Activated T-helper 1 cell treated with anti-CD3 and anti-CD28 coated beads, Interleukin-12 subunit alpha, Interleukin-12 subunit beta, Interleukin-2, Interleukin-4 antibody, amounts not matched to agents 30 ng/mL and 10 ng/mL and 1 ng/mL, durations not matched to agents 14 hours and 24 hours and 36 hours (primary cell): ENCODE results near the gene PLCD1. TPM values are rescaled to one million over a fixed set of nuclear protein-coding genes. Genes with fewer than 3 reads are reported as not detected.

Source experiments
- DNase-seq: peaks from one replicate; pipeline ENCODE4 v3.0.0; 2021; ENCODE audit warnings: low spot score
- H3K27ac Mint-ChIP-seq: one replicate; pipeline ENCODE4 v1.8.0; 2021; ENCODE audit warnings: mild to moderate bottlenecking, mixed read lengths
- H3K27me3 Mint-ChIP-seq: one replicate; pipeline ENCODE4 v1.8.0; 2022; ENCODE audit warnings: mild to moderate bottlenecking, moderate library complexity, mixed read lengths; ENCODE audit not compliant: insufficient read depth
- H3K36me3 Mint-ChIP-seq: one replicate; pipeline ENCODE4 v1.8.0; 2021; ENCODE audit warnings: low read depth, mixed read lengths
- H3K4me1 Mint-ChIP-seq: one replicate; pipeline ENCODE4 v1.8.0; 2021; ENCODE audit warnings: low read depth, mixed read lengths
- H3K4me3 Mint-ChIP-seq: one replicate; pipeline ENCODE4 v1.8.0; 2021; ENCODE audit warnings: mild to moderate bottlenecking, moderate library complexity, mixed read lengths
- H3K9me3 Mint-ChIP-seq: one replicate; pipeline ENCODE4 v1.8.0; 2021; ENCODE audit warnings: mixed read lengths
- intact Hi-C: fragments of 100-400 bp; cut with micrococcal nuclease; formaldehyde crosslinking; loops from one replicate; pipeline ENCODE4 v1.15.1; 2024
- total RNA-seq: library from RNA; stranded (reverse); gene quantifications from 2 replicates; pipeline ENCODE4 v1.2.3, GENCODE V29; 2022

Gene PLCD1
- total RNA-seq, 1 donor from 2014 or later: 4.3 TPM

DNA sequence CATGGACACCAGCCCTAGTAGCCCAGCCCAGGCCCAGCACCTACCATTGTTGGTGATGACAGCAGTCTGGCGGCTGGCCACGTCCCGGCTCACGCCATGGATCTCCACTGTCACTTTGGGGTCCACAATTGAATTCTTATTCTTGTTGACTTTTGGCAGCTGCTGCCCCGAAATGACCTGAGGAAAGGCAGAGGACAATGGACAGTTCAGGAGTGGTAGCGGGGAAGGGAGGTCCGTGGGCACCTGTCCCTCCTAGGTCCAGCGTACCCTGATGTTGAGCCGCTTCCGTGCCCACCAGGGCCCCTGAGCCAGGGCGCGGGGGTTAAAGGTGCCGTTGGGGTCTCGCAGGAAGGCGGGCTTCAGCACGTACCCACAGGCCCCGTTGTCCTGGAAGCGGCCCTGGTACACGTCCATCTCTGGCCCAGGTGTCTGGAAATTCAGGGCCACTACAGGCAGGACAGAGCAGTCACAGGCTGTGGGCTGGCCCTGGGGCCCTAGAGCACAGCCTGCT is 21.2 kb downstream of the PLCD1 start:
- no peak overlapping the region for H3K27ac Mint-ChIP-seq
- no peak for DNase-seq
- H3K36me3 Mint-ChIP-seq: peaks cover 8% of the 10 kb centered on the region
- peaks cover 15% of the 10 kb centered on the region for H3K4me1 Mint-ChIP-seq
- H3K4me3 Mint-ChIP-seq: no peak overlapping the region
- no peaks in the 10 kb centered on the region for H3K27me3 Mint-ChIP-seq
- H3K9me3 Mint-ChIP-seq: no peaks in the 10 kb centered on the region
- intact Hi-C loops: no loop called here

DNA sequence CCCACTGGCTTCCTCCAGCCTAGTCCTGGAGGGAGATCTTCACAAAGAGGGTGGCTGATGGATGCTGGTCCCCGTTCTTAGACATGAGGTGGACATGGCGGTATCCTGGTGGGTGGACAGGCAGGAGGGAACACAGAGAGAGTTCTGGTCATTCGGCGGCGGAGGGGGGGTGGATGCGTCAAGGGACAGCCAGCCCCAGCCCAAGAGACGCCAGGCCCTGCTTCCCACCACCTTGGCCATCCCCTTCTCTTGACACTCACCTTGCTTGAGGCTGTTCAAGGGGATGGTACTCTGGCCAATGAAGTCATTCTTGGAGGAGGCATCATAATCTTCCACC is 21.7 kb downstream of the PLCD1 start:
- DNase-seq: no peak
- H3K4me1 Mint-ChIP-seq: peaks cover 20% of the 10 kb centered on the region
- peaks cover 10% of the 10 kb centered on the region for H3K36me3 Mint-ChIP-seq
- intact Hi-C loops: no loop called here
- no peaks in the 10 kb centered on the region for H3K27me3 Mint-ChIP-seq
- no peak overlapping the region for H3K27ac Mint-ChIP-seq
- no peak overlapping the region for H3K4me3 Mint-ChIP-seq
- no peaks in the 10 kb centered on the region for H3K9me3 Mint-ChIP-seq

DNA sequence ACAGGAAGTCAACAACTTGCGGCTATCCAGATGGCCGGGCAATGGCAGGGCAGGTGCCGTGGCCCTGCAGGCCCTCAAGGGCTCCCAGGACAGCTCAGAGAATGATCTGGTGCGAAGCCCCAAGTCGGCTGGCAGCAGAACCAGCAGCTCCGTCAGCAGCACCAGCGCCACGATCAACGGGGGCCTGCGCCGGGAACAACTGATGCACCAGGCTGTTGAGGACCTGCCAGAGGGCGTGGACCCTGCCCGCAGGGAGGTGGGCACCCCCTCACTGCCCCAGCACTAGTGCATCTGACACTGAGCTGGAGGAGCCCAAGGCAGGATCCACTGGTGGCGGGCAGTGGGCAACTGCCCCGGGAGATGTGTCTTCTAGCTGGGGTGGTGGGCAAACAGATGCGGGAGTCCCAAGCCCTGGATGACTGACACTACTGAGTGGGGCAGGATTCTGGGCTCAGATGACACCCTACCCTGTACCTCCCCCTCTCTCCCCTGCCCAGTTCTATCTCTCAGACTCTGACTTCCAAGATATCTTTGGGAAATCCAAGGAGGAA is 22.9 kb downstream of the PLCD1 start:
- peaks cover 10% of the 10 kb centered on the region for H3K36me3 Mint-ChIP-seq
- intact Hi-C loops: no loop called here
- DNase-seq: no peak
- no peaks in the 10 kb centered on the region for H3K9me3 Mint-ChIP-seq
- H3K27me3 Mint-ChIP-seq: no peaks in the 10 kb centered on the region
- no peak overlapping the region for H3K4me3 Mint-ChIP-seq
- no peak overlapping the region for H3K27ac Mint-ChIP-seq
- H3K4me1 Mint-ChIP-seq: peaks cover 20% of the 10 kb centered on the region

DNA sequence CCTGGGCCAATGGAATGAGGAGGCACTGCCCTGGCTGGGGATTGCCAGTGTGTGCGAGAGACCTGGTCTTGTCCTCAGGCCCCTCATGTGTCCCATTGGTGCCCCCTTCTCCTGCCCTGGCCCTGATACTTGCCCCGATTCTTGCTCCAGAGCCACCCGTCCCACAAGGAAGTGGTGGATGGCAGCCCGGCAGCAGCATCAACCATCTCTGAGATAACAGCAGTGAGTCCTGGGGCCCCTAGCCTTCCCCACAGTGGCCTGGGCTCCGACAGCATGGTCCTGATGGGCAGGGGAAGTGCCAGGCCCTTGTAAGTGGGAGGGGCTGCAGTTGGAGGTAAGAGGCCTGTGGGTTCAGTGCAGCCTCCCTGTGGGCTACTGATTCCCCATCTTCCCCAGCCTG is 23.4 kb downstream of the PLCD1 start:
- no peak overlapping the region for H3K4me3 Mint-ChIP-seq
- peaks cover 20% of the 10 kb centered on the region for H3K4me1 Mint-ChIP-seq
- peaks cover 10% of the 10 kb centered on the region for H3K36me3 Mint-ChIP-seq
- no peaks in the 10 kb centered on the region for H3K9me3 Mint-ChIP-seq
- intact Hi-C loops: no loop called here
- no peaks in the 10 kb centered on the region for H3K27me3 Mint-ChIP-seq
- no peak for DNase-seq
- H3K27ac Mint-ChIP-seq: no peak overlapping the region

DNA sequence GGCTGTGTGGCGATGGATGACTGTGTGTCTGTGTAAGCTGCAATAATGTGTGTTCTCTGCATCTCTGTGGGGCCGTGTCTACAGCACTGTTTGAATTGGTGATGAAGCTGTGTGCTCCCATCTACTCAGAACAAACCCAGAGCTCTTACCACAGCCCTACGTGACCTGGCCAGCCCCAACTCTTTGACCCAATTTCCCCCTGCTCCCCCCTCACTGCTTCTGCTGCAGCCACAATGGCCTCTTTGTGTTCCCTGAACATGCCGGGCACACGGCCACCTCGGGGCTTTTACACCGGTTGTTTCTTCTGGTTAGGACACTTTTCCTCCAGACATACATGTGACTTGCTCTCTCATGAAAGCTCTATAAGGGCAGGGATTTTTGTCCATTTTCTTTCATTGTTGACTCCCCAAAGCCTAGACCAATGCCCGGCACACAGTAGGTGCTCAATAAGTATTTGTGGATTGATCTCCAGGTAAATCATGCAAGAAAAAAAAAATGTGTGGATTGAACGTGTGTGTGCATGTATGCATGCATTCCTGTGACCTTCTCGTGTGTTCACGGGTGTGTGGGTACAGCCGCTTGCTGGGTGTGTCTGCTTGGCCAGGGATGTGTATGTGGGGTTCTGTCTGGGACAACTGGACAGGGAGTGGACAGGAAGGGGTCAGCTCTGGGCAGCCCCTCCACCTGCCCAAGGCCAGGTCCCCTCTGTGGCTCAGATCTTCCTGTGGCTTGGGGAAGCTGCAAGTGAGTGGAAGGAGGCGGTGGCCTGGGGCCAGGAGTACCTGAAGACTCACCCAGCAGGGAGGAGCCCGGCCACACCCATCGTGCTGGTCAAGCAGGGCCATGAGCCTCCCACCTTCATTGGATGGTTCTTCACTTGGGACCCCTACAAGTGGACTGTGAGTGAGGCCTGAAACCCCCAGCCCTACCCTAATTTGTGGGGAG is 24.1 kb downstream of the PLCD1 start:
- H3K27ac Mint-ChIP-seq: no peak overlapping the region

DNA sequence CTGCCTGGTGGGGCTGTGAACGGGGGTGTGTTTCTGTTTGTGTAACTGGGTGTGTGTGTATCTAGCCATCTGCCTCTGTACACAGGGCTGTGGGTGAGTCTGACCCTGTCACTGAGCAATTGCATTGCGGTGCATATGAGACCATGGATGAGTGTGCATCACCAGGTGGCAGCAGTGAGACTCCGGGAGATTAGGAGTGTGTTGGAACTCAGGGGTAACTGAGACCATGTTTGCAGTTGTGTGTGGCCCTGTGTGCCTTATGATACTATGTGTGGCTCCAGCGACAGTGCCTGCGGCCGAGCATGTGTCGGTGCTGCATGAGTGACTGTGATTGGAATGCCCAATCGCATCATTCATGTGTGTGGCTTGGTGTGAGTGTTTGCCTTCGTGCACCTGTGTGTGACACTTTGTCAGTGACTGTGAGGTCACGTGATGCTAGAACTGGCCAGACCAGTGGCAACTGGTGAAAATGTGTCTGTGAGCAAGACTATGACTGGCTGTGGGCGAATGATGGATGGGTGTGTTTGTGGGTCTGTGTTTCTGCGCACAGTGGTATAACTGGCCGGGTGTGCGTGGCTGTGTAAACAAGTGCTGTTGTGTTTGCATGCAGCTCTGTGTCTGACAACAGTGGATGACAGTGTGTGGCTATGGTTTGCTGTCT is 24.9 kb downstream of the PLCD1 start:
- Mint-ChIP-seq H3K36me3 (peaks cover 12% of the 10 kb centered on the region), H3K4me3 (no peak overlapping the region), H3K4me1 (peaks cover 23% of the 10 kb centered on the region), H3K27ac (no peak overlapping the region), H3K27me3 (no peaks in the 10 kb centered on the region), H3K9me3 (no peaks in the 10 kb centered on the region)
- intact Hi-C loops: no loop called here
- peak; percentile 31 for DNase-seq

More for the DNA sequence above, 24.1 kb downstream of the PLCD1 start:
- peaks cover 20% of the 10 kb centered on the region for H3K4me1 Mint-ChIP-seq
- H3K4me3 Mint-ChIP-seq: no peak overlapping the region
- no peaks in the 10 kb centered on the region for H3K9me3 Mint-ChIP-seq
- intact Hi-C loops: no loop called here
- no peaks in the 10 kb centered on the region for H3K27me3 Mint-ChIP-seq
- no peak for DNase-seq
- H3K36me3 Mint-ChIP-seq: peaks cover 10% of the 10 kb centered on the region

DNA sequence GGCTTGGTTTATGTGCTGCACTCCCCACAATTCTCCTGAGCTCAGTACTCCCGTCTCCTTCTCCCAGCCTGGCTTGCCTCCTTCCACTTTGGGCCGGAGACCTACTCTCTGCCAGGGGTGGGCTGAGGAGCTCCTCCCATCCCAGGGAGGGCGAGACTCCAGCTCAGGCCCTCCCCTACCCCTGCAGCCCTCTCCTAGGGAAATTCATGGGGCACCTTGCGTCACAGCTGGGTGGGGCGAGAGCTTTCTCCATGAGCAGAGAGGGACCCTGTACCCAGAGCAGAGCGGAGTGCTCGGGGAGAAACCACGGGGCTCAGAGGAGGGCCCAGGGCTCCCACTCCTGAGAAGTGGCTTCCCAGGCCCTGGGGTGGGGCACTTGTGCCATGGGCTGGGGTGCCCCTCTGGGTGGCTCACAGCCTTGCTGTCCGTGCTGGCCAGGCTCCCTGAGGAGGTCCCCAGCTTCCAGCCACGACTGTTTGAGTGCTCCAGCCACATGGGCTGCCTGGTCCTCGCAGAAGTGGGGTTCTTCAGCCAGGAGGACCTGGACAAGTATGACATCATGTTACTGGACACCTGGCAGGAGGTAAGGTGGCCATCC is 25.5 kb downstream of the PLCD1 start:
- intact Hi-C loops: loop anchor here (1.0 kb wide), 1 partner anchor 30 kb away; no protein-coding TSS in a partner anchor
- no peak overlapping the region for H3K4me3 Mint-ChIP-seq
- H3K27me3 Mint-ChIP-seq: no peaks in the 10 kb centered on the region
- H3K36me3 Mint-ChIP-seq: peaks cover 14% of the 10 kb centered on the region
- no peaks in the 10 kb centered on the region for H3K9me3 Mint-ChIP-seq
- no peak overlapping the region for H3K27ac Mint-ChIP-seq
- no peak for DNase-seq
- H3K4me1 Mint-ChIP-seq: peaks cover 29% of the 10 kb centered on the region

DNA sequence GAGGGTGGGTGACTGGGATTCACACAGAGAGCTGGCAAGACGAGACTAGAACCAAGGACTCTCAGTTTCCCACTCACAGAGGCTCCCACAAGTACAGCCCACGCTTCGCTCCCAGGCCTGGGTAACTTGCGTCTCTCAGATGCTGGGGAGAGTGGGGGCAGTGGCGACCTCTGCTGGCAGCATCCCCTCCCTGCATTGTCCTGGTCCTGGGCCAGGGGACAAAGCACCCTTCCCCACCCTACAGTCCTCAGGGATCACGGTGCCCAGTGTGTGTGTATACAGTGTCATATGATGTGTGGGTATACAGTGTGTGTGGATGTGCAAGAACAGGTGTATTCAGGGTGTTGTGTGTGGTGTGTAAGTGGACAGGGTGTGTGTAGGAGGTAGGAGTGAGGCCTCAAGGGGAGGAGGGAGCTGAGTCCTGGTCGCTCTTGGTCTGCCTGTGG is 26.0 kb downstream of the PLCD1 start:
- Mint-ChIP-seq H3K4me1 (peaks cover 32% of the 10 kb centered on the region), H3K4me3 (no peak overlapping the region), H3K36me3 (peaks cover 14% of the 10 kb centered on the region), H3K27me3 (no peaks in the 10 kb centered on the region), H3K9me3 (no peaks in the 10 kb centered on the region), H3K27ac (no peak overlapping the region)
- peak; percentile 38 for DNase-seq
- intact Hi-C loops: loop anchor here (1.0 kb wide), 1 partner anchor 29 kb away; no protein-coding TSS in a partner anchor

DNA sequence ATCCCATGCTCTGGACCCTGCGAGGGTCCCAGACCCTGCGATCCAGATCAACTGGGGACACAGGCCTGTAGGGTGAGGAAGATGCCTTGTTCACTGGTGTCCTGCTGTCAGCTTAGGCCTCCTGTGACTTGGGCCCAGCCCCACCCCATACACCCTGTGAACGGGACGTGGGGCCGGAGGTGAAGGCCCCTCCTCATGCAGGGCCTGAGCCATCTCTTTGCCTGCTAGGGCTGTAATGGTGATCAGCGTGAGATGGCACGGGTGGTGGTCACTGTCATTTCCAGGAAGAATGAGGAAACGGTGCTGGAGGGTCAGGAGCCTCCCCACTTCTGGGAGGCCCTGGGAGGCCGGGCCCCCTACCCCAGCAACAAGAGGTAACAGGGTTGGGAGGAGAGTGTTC is 26.5 kb downstream of the PLCD1 start:
- H3K27me3 Mint-ChIP-seq: no peaks in the 10 kb centered on the region

DNA sequence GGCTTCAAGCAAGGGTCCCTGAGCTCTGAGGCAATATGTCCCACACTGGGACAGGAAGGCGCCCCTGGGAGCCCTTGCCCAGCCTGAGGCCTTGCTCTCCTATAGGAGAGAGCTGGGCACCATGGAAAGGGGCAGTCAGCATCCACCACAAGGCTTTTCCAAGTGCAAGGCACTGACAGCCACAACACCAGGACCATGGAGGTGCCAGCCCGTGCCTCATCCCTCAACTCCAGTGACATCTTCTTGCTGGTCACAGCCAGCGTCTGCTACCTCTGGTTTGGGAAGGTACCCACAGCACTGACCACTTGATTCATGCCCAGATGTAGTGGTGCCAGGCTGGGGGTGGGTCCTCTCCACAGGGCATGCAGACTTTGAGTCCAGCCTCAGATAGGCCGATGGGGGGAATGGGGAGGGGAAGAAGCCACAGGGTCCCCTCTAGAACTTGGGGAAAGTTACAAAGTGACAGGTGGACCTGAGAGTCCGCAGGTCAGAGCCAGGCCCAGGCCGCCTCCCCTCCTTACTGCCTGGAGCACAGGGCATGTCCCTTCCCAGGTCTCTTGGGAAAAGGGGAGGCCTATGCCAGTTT is 27.1 kb downstream of the PLCD1 start:
- no peaks in the 10 kb centered on the region for H3K9me3 Mint-ChIP-seq
- peaks cover 37% of the 10 kb centered on the region for H3K4me1 Mint-ChIP-seq
- intact Hi-C loops: no loop called here
- peaks cover 14% of the 10 kb centered on the region for H3K36me3 Mint-ChIP-seq
- no peak overlapping the region for H3K4me3 Mint-ChIP-seq
- H3K27me3 Mint-ChIP-seq: no peaks in the 10 kb centered on the region
- no peak for DNase-seq
- H3K27ac Mint-ChIP-seq: no peak overlapping the region

More for the DNA sequence above, 26.5 kb downstream of the PLCD1 start:
- H3K27ac Mint-ChIP-seq: no peak overlapping the region
- H3K4me1 Mint-ChIP-seq: peaks cover 37% of the 10 kb centered on the region
- peaks cover 14% of the 10 kb centered on the region for H3K36me3 Mint-ChIP-seq
- intact Hi-C loops: loop anchor here (1.0 kb wide), 1 partner anchor 29 kb away; no protein-coding TSS in a partner anchor
- no peak overlapping the region for H3K4me3 Mint-ChIP-seq
- no peaks in the 10 kb centered on the region for H3K9me3 Mint-ChIP-seq
- no peak for DNase-seq

DNA sequence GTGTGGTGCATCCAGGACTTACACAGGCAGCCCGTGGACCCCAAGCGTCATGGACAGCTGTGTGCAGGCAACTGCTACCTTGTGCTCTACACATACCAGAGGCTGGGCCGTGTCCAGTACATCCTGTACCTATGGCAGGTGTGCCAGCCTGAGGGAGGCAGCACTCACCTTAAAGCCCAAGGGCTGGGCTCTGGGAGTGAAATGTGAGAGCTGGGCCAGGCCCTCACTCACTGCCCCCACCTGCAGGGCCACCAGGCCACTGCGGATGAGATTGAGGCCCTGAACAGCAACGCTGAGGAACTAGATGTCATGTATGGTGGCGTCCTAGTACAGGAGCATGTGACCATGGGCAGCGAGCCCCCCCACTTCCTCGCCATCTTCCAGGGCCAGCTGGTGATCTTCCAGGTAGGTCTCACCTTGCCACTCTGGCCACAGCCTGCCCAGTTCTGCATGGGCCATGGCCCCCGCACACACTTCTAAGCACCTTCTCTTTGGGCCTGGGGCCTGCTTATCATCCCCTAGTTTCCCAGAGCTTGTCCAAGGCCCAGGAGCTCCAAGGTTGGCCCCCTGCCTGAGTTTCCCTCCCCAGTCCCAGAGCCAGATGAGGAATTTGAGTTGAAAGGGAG is 27.9 kb downstream of the PLCD1 start:
- Mint-ChIP-seq H3K9me3 (no peaks in the 10 kb centered on the region), H3K36me3 (peaks cover 18% of the 10 kb centered on the region), H3K27me3 (no peaks in the 10 kb centered on the region), H3K4me3 (no peak overlapping the region), H3K4me1 (peaks cover 43% of the 10 kb centered on the region), H3K27ac (no peak overlapping the region)
- intact Hi-C loops: no loop called here
- no peak for DNase-seq

DNA sequence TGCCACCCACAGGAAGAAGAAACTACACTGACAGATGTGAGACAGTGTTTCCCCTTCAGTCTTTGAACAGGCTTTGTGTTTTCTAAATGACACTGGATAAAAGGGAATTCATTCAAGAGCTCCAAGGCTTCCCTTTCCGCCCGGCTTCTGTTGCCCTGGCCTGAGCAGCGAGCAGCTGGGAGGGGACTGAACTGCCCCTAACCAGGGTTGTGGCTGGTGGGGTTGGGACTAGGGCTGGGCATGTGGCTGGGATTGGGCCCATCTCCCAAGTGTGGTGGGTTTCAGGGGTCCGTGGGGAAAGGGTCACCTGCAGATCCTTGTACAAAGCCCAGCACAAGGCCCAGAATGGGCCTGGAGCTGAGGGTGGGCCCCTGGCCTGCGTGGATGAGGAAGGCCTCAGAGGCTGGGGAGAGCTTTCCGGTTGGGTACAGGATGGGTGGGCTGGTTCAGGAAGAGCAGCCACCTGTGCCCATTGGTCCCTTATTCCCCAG is 28.4 kb downstream of the PLCD1 start:
- H3K4me1 Mint-ChIP-seq: peaks cover 49% of the 10 kb centered on the region
- no peaks in the 10 kb centered on the region for H3K27me3 Mint-ChIP-seq
- intact Hi-C loops: no loop called here
- no peak for DNase-seq
- no peaks in the 10 kb centered on the region for H3K9me3 Mint-ChIP-seq
- peaks cover 19% of the 10 kb centered on the region for H3K36me3 Mint-ChIP-seq
- H3K4me3 Mint-ChIP-seq: no peak overlapping the region
- H3K27ac Mint-ChIP-seq: no peak overlapping the region
